Neural cell (in vitro differentiated cells): ENCODE data around the gene NCKAP5.

Source experiments
- EP300 ChIP-seq: fragments of 450-650 bp; conservative IDR thresholded peaks from 2 replicates; pipeline ENCODE4 v1.6.1; 2014; ENCODE audit warnings: antibody characterized with exemption, mild to moderate bottlenecking, moderate library complexity; ENCODE audit not compliant: poor library complexity, severe bottlenecking
- MXI1 ChIP-seq: fragments of 450-650 bp; conservative IDR thresholded peaks from 2 replicates; pipeline ENCODE4 v1.6.1; 2014; ENCODE audit warnings: antibody characterized with exemption, mild to moderate bottlenecking; ENCODE audit not compliant: poor library complexity, severe bottlenecking
- RAD21 ChIP-seq: fragments of 450-650 bp; conservative IDR thresholded peaks from 2 replicates; pipeline ENCODE4 v1.6.1; 2014; ENCODE audit warnings: antibody characterized with exemption, mild to moderate bottlenecking, moderate library complexity
- REST ChIP-seq: IDR thresholded peaks from 2 replicates; pipeline ENCODE4 v1.6.1; 2012; ENCODE audit warnings: borderline replicate concordance
- TF ChIP-seq, protein P1 (sequence below): fragments of 450-650 bp; IDR thresholded peaks from 2 replicates; pipeline ENCODE4 v1.5.1; 2014; ENCODE audit warnings: antibody characterized with exemption, mild to moderate bottlenecking, moderate library complexity; ENCODE audit not compliant: poor library complexity, severe bottlenecking

- TF ChIP-seq, protein P1, sequence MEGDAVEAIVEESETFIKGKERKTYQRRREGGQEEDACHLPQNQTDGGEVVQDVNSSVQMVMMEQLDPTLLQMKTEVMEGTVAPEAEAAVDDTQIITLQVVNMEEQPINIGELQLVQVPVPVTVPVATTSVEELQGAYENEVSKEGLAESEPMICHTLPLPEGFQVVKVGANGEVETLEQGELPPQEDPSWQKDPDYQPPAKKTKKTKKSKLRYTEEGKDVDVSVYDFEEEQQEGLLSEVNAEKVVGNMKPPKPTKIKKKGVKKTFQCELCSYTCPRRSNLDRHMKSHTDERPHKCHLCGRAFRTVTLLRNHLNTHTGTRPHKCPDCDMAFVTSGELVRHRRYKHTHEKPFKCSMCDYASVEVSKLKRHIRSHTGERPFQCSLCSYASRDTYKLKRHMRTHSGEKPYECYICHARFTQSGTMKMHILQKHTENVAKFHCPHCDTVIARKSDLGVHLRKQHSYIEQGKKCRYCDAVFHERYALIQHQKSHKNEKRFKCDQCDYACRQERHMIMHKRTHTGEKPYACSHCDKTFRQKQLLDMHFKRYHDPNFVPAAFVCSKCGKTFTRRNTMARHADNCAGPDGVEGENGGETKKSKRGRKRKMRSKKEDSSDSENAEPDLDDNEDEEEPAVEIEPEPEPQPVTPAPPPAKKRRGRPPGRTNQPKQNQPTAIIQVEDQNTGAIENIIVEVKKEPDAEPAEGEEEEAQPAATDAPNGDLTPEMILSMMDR = no peak
- TF ChIP-seq EP300 (no peak), RAD21 (no peak), REST (no peak), MXI1 (no peak)
These were observed 620.1 kb downstream of the NCKAP5 start for GRCh38 chr2:132948211-132948610.
